SK-N-MC (cell line): ENCODE measurements around the gene PLA2R1.

Experiments
- EZH2 ChIP-seq: fragments of 200-600 bp; sonication (generic); IDR thresholded peaks from one replicate; pipeline ENCODE4 v1.6.1; 2017; ENCODE audit warnings: antibody characterized with exemption
- FOXP2 ChIP-seq: optimal IDR thresholded peaks from 2 replicates; pipeline ENCODE3; 2011; ENCODE audit warnings: mild to moderate bottlenecking, moderate library complexity; ENCODE audit not compliant: insufficient read depth; ENCODE audit errors: extremely low read length, control extremely low read depth
- POLR2AphosphoS5 ChIP-seq: IDR thresholded peaks from 2 replicates; pipeline ENCODE4 v1.6.1; 2012; ENCODE audit warnings: mild to moderate bottlenecking, low read depth, low read length, borderline replicate concordance

DNA sequence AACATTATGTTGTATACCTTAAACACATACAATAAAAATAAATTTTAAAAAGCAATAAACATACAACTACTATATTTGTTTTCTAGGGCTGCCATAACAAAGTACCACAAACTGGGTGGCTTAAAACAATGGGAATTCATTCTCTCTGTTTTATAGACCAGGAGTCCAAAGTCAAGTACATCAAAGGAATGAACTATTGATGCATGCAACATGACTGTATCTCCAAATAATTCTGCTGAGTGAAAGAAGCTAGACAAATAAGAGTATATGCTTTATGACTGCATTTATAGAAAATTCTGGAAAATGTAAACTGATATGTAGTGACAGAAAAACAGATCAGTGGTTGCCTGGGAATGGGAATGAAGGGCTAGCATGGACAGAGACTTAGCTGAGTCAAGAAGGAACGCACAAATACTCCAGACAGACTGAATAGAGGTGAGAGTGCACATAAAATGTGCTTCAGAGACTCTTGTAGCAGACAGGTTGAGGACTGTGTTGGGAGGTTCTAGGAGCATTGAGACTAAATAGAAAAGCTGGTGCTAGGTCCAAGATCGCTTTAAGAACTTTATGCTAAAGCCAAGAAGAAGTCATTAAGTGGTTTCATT lies 11.0 kb upstream of the PLA2R1 start:
- TF ChIP-seq FOXP2 (no peak), EZH2 (no peak), POLR2AphosphoS5 (no peak)
